NCI-H345 (cell line): ENCODE measurements around the gene EDEM2.
"Not testable (repeated sequence)": the region's sequence is repeated elsewhere in the genome, so short reads cannot be mapped to it uniquely, and the experiment has no call there.

Experiments used
- DNase-seq: peaks from one replicate; lab custom pipeline; 2025; lab: John Stamatoyannopoulos, UW

Gene EDEM2

GRCh38 chr20:35085477-35086225 is 61.5 kb downstream of the EDEM2 start:
- DNase-seq, result no peak

- no peak for DNase-seq
Observed at GRCh38 chr20:35084998-35085397, 62.1 kb downstream of the EDEM2 start.

DNA sequence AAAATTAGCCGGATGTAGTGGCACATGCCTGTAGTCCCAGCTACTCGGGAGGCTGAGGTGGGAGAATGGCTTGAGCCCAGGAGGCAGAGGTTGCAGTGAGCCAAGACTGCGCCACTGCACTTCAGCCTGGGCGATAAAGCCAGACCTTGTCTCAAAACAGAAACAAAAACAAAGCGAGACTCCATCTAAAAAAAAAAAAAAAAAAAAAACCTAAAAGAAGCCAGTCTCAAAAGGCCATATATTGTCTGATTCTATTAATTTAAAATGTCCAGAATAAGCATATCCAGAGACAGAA is 66.8 kb downstream of the EDEM2 start:
- not testable (repeated sequence) for DNase-seq

- no peak for DNase-seq
Observed at GRCh38 chr20:35079472-35080347, 67.4 kb downstream of the EDEM2 start.

DNA sequence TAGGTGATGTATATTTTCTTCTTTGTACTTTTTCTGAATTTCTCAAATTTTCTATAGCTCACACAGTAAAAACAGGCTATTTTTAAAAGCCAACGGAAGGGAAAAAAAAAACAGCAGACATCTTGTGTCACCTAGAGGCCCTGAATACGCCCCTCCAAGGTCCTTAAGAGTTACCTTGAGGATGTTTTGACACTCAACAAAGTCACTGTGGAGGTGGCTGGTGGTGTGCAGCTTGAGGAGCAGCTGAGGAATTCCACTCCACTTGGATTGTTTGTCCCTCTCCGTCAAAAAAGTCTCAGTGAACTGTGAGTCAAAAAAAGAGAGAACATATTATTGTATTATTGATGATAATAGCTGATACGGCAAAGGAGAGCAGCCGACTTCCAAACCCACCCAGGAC is 69.3 kb downstream of the EDEM2 start:
- DNase-seq, result no peak

- DNase-seq, result no peak
Observed at GRCh38 chr20:35077341-35077740, 69.8 kb downstream of the EDEM2 start.

- not testable (repeated sequence) for DNase-seq
Observed at GRCh38 chr20:35071436-35072153, 75.5 kb downstream of the EDEM2 start.

GRCh38 chr20:35066194-35066593 is 80.9 kb downstream of the EDEM2 start:
- no peak for DNase-seq
